8988T (cell line): ENCODE data around the gene SLC5A9.
"Not testable (repeated sequence)": the region's sequence is repeated elsewhere in the genome, so short reads cannot be mapped to it uniquely, and the experiment has no call there.

ENCODE experiments used
- DNase-seq: peaks from one replicate; pipeline ENCODE4 v3.0.0; 2011

SLC5A9 gene

GRCh38 chr1:48222501-48223242 lies at the start of gene SLC5A9:
Gene SLC5A9 (plus strand): TSS chr1:48222716. CDS start chr1:48222737, 21 bp downstream.
- no peak for DNase-seq

DNA sequence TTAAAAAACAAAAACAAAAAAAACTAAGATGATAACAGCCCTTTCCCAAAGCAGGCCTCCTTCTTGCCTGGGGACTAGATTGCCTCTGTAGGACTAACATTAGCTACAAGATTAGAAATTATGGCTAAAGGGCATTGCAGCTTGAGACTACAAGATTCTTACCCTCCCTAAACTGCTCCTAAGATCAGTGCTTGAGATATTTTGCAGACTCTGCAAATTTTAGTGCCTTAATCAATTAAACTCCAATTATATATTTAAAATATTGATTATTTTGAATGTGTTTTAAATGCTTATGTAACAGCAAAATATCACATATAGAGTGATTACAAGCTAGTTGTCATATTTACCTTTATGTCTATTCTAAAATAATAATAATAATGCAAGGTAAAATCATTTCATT lies 47.4 kb upstream of the SLC5A9 start:
- no peak for DNase-seq

- no peak for DNase-seq
Measured at GRCh38 chr1:48177257-48177656, 45.3 kb upstream of the SLC5A9 start.

- no peak for DNase-seq
Measured at GRCh38 chr1:48181669-48182367, 40.7 kb upstream of the SLC5A9 start.

DNA sequence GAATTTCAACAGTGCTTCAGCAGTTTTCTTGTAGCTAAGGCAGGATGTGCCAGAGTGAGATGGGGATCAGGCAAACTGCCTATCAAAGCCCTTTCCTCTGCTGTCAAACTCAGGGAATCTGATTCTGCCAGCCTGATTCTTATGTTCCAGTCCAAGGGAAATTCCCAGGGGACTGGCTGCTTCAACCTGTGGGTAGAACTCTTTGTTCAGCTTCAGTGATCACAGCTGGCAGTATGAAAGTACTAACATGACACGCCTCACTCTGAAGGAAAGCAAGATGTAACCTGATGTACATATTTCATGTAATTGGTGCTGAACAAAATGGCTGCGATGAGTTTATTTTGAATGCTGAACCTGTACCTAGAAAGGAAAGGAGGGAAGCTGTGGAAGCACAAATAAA lies 40.1 kb upstream of the SLC5A9 start:
- DNase-seq: no peak

- DNase-seq: no peak
Measured at GRCh38 chr1:48186306-48186839, 36.1 kb upstream of the SLC5A9 start.

DNA sequence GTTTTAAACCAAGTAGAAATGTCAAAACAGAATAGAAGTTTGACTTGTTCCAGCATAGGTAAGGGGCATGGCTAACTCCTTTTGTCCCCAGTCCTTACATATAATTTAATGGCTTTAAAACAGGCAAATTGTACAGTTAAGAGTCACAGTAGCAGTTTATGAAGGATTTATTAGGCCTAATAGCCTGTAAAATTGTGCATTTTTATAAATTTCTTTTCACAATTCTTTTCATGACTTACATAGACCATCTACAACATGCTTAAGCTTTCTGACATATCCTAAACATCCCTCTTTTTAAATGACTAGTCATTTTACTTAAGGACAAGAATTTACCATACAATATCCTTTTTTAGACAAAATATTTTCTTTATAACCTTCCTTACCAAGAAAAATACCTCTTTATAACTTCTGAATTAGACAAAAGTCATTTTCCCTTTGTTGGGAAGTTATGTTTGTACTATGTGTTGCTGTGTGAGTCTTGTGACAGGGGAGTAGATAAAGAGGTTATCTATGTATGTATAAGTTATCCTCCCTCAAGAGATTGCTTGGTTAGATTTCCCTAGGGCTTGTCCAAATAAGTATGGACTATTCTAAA lies 34.5 kb upstream of the SLC5A9 start:
- DNase-seq: no peak

DNA sequence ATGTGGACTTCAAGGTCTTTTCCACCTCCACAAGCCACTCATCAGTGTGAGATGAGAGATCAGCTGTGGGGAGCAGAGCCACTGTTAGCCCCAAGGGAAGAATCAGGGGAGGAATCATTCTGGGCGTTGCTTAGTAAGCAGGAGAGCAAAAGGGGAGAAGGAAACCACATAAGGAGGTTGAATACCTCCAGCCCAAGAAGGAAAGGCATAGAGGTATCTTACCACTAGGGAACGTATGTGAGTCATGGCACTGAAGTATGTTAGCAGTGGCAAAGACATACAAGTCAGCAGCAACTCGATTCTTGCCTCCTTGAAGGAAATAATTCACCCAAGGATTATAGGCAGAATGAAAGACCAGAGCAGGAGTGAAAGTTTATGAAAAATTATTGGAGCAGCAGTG lies 31.6 kb upstream of the SLC5A9 start:
- no peak for DNase-seq

DNA sequence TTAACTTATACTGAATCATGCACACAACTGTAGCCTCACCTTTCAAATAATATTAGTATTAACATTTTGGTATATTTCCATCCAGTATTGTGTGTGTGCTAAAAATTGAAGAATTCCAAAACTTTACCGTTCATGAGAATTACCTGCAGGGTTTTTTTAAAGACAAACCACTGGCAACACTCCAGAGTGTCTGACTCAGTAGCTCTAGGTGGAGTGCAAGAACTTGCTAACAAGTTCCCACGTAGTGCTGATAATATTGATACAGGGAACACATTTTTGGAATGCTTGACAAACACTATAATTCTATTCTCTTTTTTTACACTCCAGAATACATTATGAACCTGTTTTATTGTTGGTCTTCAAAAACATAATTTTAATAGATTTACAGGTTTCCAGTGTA lies 27.7 kb upstream of the SLC5A9 start:
- DNase-seq: no peak

GRCh38 chr1:48196237-48196636 lies 26.3 kb upstream of the SLC5A9 start:
- no peak for DNase-seq

GRCh38 chr1:48198970-48199369 lies 23.5 kb upstream of the SLC5A9 start:
- no peak for DNase-seq

DNA sequence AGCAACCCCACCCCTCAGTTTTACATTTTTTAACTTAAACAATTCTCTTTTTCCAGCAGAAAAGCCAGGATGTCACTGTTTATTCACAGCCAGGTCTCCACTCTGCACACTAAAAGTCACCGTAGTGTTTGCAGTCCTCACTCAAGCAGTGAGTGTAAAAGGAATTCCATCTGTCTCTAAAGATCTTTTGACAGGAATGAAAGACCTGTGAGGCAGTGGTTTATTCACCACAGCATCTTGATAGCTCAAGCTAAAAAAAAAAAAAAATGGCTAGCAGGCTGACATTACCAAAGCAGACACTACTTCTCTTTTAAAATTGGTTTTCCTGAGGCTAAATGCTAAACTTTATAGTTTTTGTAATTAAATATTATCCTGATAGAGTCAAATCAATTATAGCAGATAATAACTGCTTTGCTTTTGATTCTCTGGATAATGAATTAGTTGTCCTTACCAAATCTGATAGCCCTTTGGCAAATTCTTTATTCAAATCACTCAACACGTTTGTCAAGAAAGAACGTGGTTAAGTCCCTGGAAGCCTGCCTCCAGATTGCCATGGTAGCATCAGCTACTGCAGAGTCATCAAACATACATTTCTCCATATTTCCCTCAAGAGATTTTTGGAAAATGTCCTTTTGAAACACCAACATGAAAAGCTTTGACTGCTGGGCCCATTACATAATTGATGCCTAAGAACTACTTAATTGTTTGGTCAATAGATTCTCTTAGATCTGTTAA lies 22.2 kb upstream of the SLC5A9 start:
- no peak for DNase-seq

DNA sequence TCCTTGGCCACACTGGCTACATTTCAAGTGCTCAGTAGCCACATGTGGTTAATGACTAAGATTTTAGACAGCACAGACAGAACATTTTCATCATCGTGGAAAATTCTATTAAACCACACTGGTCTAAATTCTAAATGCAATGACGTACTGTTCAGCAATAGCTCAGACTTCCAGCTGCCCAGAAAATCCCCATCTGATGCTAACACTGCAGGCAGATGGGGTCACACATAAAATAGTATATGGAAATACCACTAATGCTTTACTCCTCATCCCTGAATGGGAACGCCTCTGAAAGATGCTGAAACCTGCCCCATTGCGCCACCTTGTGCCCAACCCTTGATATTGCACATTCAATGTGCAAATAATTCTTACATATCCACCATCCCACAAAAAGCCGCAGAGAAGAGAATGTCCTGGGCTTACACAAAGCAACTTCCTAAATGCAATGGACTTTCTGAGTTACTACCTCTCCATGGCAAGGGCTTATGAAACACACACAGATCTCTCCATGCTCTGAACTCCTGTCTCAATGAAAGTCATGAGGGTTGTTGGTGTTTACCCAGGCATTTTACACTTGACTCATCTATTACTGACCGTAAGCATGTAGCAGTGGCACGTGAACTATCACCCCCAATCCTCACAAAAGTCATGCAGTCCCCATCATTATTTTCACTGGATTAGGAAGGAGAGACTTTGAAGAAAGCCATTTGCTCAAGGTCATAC lies 20.3 kb upstream of the SLC5A9 start:
- DNase-seq: no peak

DNA sequence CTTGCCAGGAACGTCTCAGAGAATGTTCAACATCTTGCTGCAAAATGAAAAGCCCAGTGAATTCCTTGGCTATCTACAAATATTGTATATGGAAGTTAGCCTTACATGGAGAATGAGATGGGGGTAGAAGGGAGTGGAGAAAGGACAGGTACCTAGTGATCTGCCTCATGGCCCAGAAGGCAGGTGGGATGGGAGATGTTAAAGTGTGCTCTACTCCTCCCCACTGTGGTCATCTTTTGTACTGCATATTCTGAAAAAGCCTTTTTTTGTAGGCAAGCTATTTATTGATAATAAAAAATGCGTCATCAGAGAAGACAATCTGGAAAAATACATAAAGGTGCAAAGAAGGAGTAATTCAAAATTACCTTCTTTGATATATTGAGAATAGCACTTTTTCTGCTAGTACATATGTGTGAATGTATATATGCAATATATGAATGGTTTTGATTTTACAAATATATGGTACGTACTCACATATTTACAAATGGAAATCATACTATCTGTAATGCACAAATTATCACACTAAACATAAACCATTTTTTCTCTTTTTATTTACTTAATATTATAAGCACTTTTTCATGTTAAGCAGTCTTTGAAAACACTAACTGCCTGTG lies 19.1 kb upstream of the SLC5A9 start:
- no peak for DNase-seq

- no peak for DNase-seq
Measured at GRCh38 chr1:48205522-48205921, 17.0 kb upstream of the SLC5A9 start.

- DNase-seq: no peak
Measured at GRCh38 chr1:48206371-48206770, 16.1 kb upstream of the SLC5A9 start.

DNA sequence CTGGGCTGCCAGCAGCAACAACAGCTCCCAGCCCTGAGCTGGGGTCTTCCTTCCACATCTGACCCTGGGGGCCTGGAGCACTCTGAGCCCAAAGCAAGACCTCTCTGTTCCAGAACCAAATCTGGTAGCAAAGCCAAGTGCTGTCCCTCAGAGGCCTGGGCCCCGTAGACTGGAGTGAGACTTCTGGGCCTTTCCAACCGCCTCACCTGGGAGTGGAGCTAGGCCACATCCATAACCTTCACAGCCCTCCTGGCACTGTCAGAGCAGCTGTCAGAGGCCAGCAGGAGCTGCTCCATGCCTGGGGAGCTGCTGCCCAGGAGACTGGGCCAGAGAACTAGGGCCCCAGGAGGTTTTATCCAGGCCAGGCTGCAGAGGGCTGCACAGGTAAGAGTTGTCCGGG lies 15.4 kb upstream of the SLC5A9 start:
- no peak for DNase-seq

GRCh38 chr1:48207536-48208075 lies 14.9 kb upstream of the SLC5A9 start:
- no peak for DNase-seq

DNA sequence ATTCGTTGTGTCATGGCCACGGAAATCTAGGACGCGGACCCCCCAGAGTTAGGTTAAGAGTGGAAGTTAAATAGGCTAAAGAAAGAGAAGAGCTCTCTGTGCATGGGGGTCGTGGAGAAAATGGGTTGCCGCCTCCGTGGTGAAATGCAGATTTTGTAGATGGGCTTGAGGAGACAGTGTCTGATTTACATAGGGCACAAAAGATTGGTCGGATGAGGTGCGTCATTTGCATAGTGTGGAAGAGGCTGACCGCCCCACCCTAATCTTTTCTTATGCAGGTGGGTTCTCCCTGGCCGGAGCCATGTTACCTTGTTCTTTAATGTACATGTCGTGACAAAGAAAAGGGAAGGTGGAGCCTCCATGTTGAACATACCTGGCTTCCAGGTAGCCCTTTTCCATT lies 14.3 kb upstream of the SLC5A9 start:
- no peak for DNase-seq

GRCh38 chr1:48208652-48209051 lies 13.9 kb upstream of the SLC5A9 start:
- DNase-seq: no peak

- not testable (repeated sequence) for DNase-seq
Measured at GRCh38 chr1:48213462-48213861, 9.1 kb upstream of the SLC5A9 start.

- not testable (repeated sequence) for DNase-seq
Measured at GRCh38 chr1:48214366-48214765, 8.2 kb upstream of the SLC5A9 start.
